GM18868 (cell line): ENCODE measurements around the gene HBS1L.
A peak's percentile ranks its signal among the peaks of the same experiment; 100 is the strongest.

Experiments used
- ATAC-seq: cut with Tn5 transposase; IDR thresholded peaks from one replicate; pipeline ENCODE4 v1.9.1; 2021; ENCODE audit warnings: mild to moderate bottlenecking, moderate library complexity; ENCODE audit not compliant: unreplicated experiment

HBS1L gene

DNA sequence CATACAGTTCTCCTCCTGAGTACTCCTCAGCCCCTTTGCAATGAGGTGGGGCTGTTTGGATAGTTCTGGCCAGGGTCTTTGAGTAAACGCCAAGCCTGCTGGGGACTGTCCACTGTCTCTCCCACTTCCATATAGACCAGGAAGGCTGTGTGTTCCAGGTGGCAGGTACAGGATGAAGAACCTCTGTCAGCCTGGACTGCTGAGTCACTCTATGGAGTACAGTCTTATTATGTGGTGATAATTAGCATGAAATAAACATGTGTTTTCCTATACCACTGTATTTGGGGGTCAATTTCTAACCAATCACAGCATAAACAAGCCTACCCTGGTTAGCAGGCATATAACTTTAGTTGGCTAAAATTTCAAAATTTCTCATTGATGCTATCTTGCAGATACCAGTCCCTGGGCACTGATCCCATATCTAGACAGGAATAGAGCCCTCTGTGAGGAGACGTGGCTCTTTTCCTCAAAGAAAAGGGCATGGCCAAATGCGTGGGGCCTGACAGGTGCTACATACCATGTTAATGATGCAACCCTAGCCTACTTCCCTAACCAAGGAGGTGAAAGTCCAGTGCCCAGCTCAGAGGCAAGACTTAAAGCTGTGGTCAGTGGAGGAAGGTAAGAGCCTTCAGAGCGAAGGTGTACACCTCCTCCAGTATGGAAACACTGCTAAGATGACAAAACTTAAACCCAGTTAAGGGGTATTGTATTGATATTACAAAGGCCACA is 100.2 kb downstream of the HBS1L start:
- no peak for ATAC-seq

DNA sequence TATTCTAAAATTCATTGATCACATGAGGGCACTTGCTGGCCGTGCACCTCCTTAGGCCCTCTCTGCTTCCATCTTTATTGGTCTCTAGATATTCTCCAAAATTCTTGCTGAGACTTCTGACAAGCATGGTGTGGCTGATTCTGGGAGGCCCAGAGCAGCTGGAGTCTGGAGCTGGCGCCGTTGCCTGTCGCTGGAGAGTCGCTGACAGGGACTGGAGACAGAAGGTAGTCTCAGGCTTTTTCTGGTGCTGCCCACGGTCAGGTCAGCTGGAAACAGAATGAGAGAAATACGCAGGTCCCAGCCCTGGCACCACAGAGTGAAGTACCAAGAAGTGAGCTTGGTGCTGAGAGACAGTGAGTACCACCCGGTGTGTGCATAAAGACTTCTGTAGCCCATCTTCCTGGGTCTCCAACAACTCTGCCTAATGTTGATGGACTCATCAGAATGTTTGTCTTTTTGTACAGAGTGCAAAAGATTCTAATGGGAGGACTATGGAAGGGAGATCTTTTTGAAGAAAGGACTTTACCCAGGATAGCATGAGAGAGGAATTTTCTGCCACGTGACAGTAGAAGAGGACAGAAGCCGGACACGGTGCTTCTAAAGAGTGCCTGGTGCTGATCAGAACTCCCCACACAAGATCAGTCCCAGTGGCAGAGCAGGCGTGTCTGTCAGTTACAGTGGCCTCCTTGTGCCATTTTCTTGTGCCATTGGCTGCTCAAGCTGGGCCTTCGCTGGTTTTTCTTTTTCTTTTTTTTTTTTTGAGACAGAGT is 102.9 kb downstream of the HBS1L start:
- no peak for ATAC-seq

DNA sequence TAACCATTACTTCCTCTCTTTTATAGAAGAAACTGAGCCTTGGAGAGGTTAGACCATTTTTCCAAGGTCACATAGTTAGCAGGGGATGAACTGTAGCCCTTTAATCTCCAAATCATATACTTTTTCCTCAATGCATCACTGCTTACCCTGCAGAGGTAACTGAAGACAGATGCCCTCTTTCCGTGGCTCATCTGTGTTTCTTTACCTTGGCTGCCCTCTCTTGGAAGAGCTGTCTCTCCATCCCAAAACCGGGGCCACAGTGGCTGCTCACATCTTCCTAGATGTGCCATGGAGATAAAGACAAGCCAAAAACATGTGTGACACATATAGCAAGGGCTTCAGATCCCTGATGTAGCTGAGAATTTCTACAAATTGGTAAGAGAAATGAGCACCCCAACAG is 104.1 kb downstream of the HBS1L start:
- ATAC-seq, result no peak

- no peak for ATAC-seq
Measured at GRCh38 chr6:134949927-134950326, 104.7 kb downstream of the HBS1L start, which contains the start of gene ALDH8A1. Gene ALDH8A1 (minus strand): TSS chr6:134950101. CDS start chr6:134950053, 48 bp downstream.

- ATAC-seq, result no peak
Measured at GRCh38 chr6:134948691-134949090, 105.9 kb downstream of the HBS1L start.

DNA sequence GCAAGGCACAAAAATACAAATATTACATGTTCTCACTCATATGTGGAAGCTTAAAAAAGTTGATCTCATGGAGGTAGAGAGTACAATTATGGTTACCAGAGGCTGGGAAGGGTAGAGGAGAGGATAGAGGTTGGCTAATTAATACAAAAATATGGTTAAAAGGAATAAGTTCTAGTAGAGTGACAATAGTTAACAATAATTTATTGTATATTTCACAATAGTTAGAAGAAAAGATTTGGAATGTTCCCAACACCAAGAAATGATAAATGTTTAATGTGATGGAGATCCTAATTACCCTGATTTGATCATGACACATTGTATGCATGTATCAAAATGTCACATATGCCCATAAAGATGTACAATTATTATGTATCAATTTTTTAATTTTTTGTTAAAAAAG is 106.5 kb downstream of the HBS1L start:
- no peak for ATAC-seq

GRCh38 chr6:134945045-134945444 is 109.6 kb downstream of the HBS1L start:
- ATAC-seq, result no peak

DNA sequence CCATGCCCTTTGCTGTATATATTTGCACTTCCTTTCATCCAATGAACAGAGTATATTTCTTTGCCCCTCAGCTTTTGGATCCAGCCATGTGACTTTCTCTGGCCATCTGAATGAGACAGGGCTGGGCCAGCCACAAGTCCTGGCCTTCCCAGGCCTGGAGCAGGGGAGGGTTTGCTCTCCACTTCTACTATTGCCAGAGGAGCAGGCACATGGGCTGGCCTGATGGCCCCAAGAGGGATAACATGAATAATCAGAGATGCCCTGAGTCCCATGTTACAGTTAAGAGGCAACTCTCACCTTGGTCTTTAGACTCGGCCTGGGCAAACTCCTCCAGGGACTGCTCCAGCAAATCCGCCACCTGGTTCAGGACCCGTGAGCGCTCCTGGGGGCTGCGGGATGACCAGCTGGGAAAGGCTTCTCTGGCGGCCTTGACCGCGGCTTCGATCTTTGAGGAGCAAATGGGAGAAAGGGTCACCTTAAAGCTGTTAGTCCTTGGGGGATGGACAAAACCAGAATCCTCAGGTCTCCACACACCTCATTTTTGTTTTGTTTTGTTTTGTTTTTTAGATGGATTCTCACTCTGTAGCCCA is 111.0 kb downstream of the HBS1L start:
- no peak for ATAC-seq

GRCh38 chr6:134938896-134939295 is 115.7 kb downstream of the HBS1L start:
- peak; percentile 97 for ATAC-seq

DNA sequence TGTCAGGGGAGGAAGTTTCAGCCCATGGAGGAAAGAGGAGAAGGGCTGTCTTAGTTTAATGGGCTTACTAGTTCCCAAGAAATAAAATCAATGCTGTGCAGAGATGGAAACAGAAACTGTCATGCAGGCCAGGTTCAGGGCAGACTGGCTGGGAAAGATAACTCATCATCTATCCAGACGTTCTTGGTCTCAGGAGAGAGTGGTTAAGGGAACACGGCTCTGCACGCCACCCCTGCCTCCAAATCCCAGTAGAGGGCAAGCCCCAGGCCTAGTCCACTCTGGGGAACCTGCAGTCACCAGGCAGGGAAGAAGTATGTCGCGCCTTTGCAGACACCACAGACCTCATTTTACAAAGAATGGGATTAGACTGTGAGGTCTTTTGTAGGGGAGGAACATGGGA is 117.2 kb downstream of the HBS1L start:
- no peak for ATAC-seq

- no peak for ATAC-seq
Measured at GRCh38 chr6:134936931-134937330, 117.7 kb downstream of the HBS1L start.

DNA sequence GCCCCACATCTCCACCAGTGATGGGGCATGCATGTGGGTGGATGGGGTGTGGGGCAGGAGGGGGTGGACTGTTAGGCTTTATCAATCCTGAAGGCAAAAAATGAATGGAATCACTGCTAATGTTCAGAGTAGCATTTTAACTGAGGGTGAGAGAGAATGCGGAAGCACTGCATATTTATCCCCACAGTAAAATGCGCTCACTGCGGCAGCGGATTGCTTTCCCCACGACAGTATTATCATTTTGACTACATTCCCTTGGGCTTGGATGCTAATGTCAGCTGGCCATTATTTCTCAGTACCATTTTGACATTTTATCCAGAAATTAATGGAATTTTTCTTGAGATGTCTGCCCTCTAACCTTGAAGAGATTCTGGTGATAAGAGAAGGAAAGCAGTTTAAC is 118.1 kb downstream of the HBS1L start:
- no peak for ATAC-seq

DNA sequence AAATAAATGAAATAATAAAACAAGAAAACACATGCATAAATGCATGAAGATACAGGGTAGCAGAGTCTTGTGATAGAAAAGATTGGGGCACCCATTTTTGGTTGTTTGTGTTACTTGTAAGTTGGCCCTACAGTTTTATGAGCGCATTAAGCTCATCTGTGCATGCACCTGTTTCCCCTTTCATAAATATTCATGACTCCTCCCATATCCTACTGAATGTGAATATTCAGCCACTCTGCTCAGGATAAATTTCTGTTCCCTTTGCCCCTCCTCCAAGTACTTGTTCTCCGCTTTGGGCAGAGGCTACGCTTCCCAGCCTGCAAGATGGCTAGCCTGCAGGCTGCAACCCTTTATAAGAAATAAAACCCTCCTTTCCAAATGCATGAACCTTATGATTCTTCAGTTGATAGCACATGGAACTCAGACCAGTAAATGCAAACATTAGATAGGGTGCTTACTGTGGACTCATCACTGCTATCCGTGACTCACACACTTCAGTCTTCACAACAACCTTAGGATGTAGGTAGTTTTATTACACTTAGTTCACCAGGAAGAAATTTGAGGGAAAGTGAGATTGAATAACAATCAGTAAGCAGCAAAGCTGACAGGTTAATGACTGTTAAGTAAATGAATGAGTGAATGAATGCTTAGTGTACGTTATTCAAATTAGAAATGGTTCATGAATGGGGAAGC is 119.7 kb downstream of the HBS1L start:
- ATAC-seq, result no peak

- no peak for ATAC-seq
Measured at GRCh38 chr6:134932535-134933470, 121.8 kb downstream of the HBS1L start.

DNA sequence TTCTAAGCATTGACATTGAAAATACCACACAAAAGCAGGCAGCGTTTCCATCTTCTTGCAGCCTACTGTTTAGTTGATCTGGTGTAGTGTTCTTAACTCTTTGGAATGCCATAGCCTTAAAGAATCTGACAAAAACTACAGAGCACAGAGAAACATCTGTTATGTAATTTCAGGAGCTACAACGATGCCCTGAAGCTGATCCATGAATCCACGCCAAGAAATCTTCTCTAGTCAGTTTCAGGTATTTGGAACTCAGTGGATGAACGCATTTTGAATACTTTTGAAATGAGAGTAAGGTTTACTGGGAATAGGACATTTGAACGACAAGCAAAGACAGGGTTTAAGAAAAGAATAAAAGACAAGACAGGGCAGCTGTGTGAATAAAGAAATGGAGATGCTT is 122.5 kb downstream of the HBS1L start:
- ATAC-seq, result no peak

- no peak for ATAC-seq
Measured at GRCh38 chr6:134930463-134930862, 124.2 kb downstream of the HBS1L start.

- no peak for ATAC-seq
Measured at GRCh38 chr6:134928151-134928900, 126.3 kb downstream of the HBS1L start.

DNA sequence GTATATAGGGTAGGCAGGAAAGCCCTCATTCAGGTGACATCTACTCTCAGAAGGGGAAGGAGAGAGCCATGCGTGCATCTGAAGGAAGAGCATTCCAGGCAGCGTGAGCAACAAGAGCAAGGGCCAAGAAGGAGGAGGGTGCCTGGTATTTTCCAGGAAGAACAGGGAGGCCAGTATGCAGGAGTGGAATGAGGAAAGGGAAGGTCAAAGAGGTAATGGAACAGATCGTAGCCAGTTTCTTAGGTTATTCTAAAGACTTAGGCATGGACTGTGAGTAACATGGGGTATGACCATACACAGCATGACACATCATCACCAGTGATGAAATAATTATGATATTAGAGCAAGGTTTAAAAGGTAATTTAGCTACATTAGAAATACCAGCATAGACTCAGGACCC is 128.8 kb downstream of the HBS1L start:
- ATAC-seq, result no peak

DNA sequence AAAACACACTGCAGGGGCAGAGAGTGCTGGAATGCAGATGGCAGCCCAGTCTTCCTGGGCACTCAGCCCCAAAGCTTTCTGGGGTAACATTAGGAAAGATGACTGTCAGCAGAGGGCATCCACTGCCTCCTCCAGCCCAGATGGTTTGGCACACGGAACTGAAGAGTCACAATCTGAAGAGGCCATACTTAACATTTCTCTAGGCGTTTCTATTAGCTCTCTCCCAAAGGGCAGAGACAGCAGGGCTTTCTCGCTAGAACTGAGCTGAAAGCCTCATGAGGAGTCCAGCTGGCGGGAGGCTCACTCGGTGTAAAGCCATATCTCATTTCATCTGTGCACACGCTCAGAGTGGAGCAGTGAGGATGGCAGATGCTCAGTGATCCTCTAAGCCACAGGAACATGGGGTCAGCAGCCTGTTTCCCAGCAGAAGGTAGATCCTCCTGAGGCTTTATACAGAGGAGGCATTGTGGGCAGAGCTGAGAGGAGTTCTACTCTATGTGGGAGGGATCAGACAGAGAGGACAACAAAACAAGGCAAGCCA is 132.8 kb downstream of the HBS1L start:
- no peak for ATAC-seq
